Mammary epithelial cell (primary cell): ENCODE results near the gene MED27.

Experiments
- CTCF ChIP-seq, 2 donors: IDR thresholded peaks in 1 of 2; conservative IDR thresholded peaks in 1 of 2; 2 replicates each; pipeline ENCODE4 v1.5.1; 2011 to 2012; ENCODE audit warnings: inconsistent platforms in 2 of 2, low read length in 2 of 2, mild to moderate bottlenecking in 2 of 2, control low read depth in 1 of 2, low read depth in 1 of 2; ENCODE audit not compliant: insufficient read depth in 1 of 2; ENCODE audit errors: extremely low read depth in 1 of 2
- EZH2 ChIP-seq: IDR thresholded peaks from 2 replicates; pipeline ENCODE4 v1.6.1; 2012; ENCODE audit warnings: low read length, inconsistent platforms, borderline replicate concordance

GRCh38 chr9:131891598-131891997 is 188.1 kb downstream of the MED27 start:
- TF ChIP-seq CTCF (conservative IDR thresholded peaks at IDR 0.05 in 1 of 2, IDR thresholded peaks at IDR 0.05 in 1 of 2; ENCODE audit: extremely low read depth in 1 of 2, insufficient read depth in 1 of 2, low read depth in 1 of 2, low read length in 2 of 2) (no peak), EZH2 (no peak)
